Panc1 (cell line): ENCODE measurements around the gene NFKB2. TPM values are rescaled to one million over a fixed set of nuclear protein-coding genes. Genes with fewer than 3 reads are reported as not detected.

Source experiments
- ATAC-seq: fragments of 200-7000 bp; cut with Tn5 transposase; 2 replicates; pipeline ENCODE4 v1.9.1; 2020; ENCODE audit warnings: mild to moderate bottlenecking, moderate library complexity
- BruUV-seq: library from RNA; stranded (reverse); fragments of 400-500 nt; replicated peaks from 2 replicates; lab custom pipeline; 2021; lab: Mats Ljungman, UMichigan
- CTCF ChIA-PET: fragments of 300-600 bp; sonication (Branson Sonifier 250); formaldehyde crosslinking; loops from one replicate; lab custom pipeline; 2022; ENCODE audit warnings: antibody characterized with exemption; lab: Charles Lee
- POLR2A ChIA-PET: fragments of 300-600 bp; sonication (Branson Sonifier 250); formaldehyde crosslinking; loops from one replicate; lab custom pipeline; 2022; ENCODE audit warnings: antibody characterized with exemption; lab: Charles Lee
- DNase-seq: peaks from one replicate; pipeline ENCODE4 v3.0.0-alpha.2; 2010; ENCODE audit warnings: low read depth, low spot score
- H3K27ac ChIP-seq: 2 replicates; pipeline ENCODE4 v1.5.1; 2011; ENCODE audit warnings: mild to moderate bottlenecking, low read length, inconsistent platforms
- H3K27me3 ChIP-seq: fragments of 200-500 bp; sonication (Bioruptor generic); 2 replicates; pipeline ENCODE4 v1.6.0; 2014; ENCODE audit warnings: low read length, inconsistent platforms; ENCODE audit not compliant: control insufficient read depth, insufficient read depth
- H3K36me3 ChIP-seq: fragments of 200-500 bp; sonication (Bioruptor generic); 2 replicates; pipeline ENCODE4 v1.5.1; 2014; ENCODE audit warnings: inconsistent platforms, mild to moderate bottlenecking, low read length, moderate library complexity; ENCODE audit not compliant: control insufficient read depth, insufficient read depth
- H3K4me1 ChIP-seq: 2 replicates; pipeline ENCODE4 v1.5.1; 2011; ENCODE audit warnings: inconsistent platforms, mild to moderate bottlenecking, low read length, moderate library complexity; ENCODE audit not compliant: control insufficient read depth, insufficient read depth
- H3K4me3 ChIP-seq, 2 experiments: 2 replicates each; pipeline ENCODE4 v1.5.1; 2011 to 2012; ENCODE audit warnings: low read depth in 2 of 2, low read length in 2 of 2, mild to moderate bottlenecking in 2 of 2, inconsistent platforms in 1 of 2, moderate library complexity in 1 of 2
- H3K9me3 ChIP-seq: fragments of 200-500 bp; sonication (Bioruptor generic); 2 replicates; pipeline ENCODE4 v1.5.1; 2014; ENCODE audit warnings: low read depth, mild to moderate bottlenecking, inconsistent platforms, low read length, moderate library complexity; ENCODE audit not compliant: control insufficient read depth, insufficient read depth
- CTCF ChIP-seq: fragments of 450-650 bp; IDR thresholded peaks from 2 replicates; pipeline ENCODE4 v1.5.1; 2017; ENCODE audit warnings: mild to moderate bottlenecking
- POLR2AphosphoS5 ChIP-seq: IDR thresholded peaks from 2 replicates; pipeline ENCODE4 v1.6.1; 2012; ENCODE audit warnings: mild to moderate bottlenecking, low read depth, low read length, moderate library complexity
- REST ChIP-seq, 2 experiments: IDR thresholded peaks; 2 replicates each; pipeline ENCODE4 v1.6.1; 2011 to 2012; ENCODE audit warnings: low read depth in 2 of 2, control low read depth in 1 of 2, low read length in 1 of 2, mild to moderate bottlenecking in 1 of 2, moderate library complexity in 1 of 2; ENCODE audit not compliant: insufficient read depth in 1 of 2
- SIN3A ChIP-seq: IDR thresholded peaks from 2 replicates; pipeline ENCODE4 v1.6.1; 2012; ENCODE audit warnings: low read depth, mild to moderate bottlenecking, low read length, moderate library complexity, borderline replicate concordance; ENCODE audit not compliant: insufficient read depth
- TCF7L2 ChIP-seq: IDR thresholded peaks from 2 replicates; pipeline ENCODE4 v1.6.1; 2011; ENCODE audit warnings: mild to moderate bottlenecking, low read depth, low read length, inconsistent platforms
- in situ Hi-C: cut with HindIII; loops from 2 replicates; pipeline ENCODE4 v1.10.0; 2016; ENCODE audit warnings: low sequenced_read_pairs, low pct_unique_long_range_greater_than_20kb
- intact Hi-C: fragments of 100-400 bp; cut with micrococcal nuclease; formaldehyde crosslinking; loops from one replicate; pipeline ENCODE4 v1.10.0; 2022; ENCODE audit not compliant: unreplicated experiment
- total RNA-seq: library from RNA; stranded (reverse); gene quantifications from one replicate; pipeline ENCODE4 v1.2.1, GENCODE V29; 2021; ENCODE audit not compliant: unreplicated experiment

Gene NFKB2
- total RNA-seq, 1 experiment from 2014 or later = 105 TPM

GRCh38 chr10:102435529-102436233 is 40.2 kb downstream of the NFKB2 start:
- DNase-seq (no peak), ATAC-seq (no peak)
- no TSS peak for BruUV-seq
- H3K9me3 ChIP-seq = no peaks in the 10 kb centered on the region
- H3K4me3 ChIP-seq = peak overlapping the region in 1 of 2 experiments; percentile 27; a peak in 1 of 4 replicates
- in situ Hi-C loops = no loop called here
- H3K36me3 ChIP-seq = no peaks in the 10 kb centered on the region; the same call in 1 of the 2 replicates
- ChIA-PET POLR2A (interaction anchor here (0.5 kb wide), 2 partner anchors 193 to 366 kb away, joined by 3 to 4 read pairs; no protein-coding TSS in a partner anchor), CTCF (no interaction called here)
- no peak overlapping the region for H3K27ac ChIP-seq
- intact Hi-C loops = no loop called here
- TF ChIP-seq SIN3A = no peak
- TF ChIP-seq POLR2AphosphoS5 = no peak
- TF ChIP-seq REST (IDR thresholded peaks at IDR 0.05; ENCODE audit: insufficient read depth in 1 of 2, low read depth in 2 of 2, low read length in 1 of 2) = no peak
- TF ChIP-seq CTCF = no peak
- no peak for TF ChIP-seq TCF7L2
- no peaks in the 10 kb centered on the region for H3K27me3 ChIP-seq
- peaks cover 14% of the 10 kb centered on the region for H3K4me1 ChIP-seq

- H3K9me3 ChIP-seq = no peaks in the 10 kb centered on the region
- CTCF ChIA-PET = no interaction called here
- no peak for DNase-seq
- TF ChIP-seq TCF7L2 (no peak), SIN3A (no peak), REST (IDR thresholded peaks at IDR 0.05; ENCODE audit: insufficient read depth in 1 of 2, low read depth in 2 of 2, low read length in 1 of 2) (no peak), POLR2AphosphoS5 (no peak), CTCF (no peak)
- H3K36me3 ChIP-seq = no peaks in the 10 kb centered on the region; the same call in 1 of the 2 replicates
- intact Hi-C loops = no loop called here
- H3K27ac ChIP-seq = no peak overlapping the region
- POLR2A ChIA-PET = interaction anchor here (0.6 kb wide), 1 partner anchor 54 kb away, joined by 18 read pairs; no protein-coding TSS in a partner anchor
- no peak overlapping the region for H3K4me3 ChIP-seq
- no TSS peak for BruUV-seq
- H3K27me3 ChIP-seq = no peaks in the 10 kb centered on the region
- H3K4me1 ChIP-seq = peaks cover 14% of the 10 kb centered on the region
- in situ Hi-C loops = no loop called here
- no peak for ATAC-seq
Measured at GRCh38 chr10:102436312-102436711, 40.8 kb downstream of the NFKB2 start.
